Omental fat pad (tissue), 4 donors: Measurements from ENCODE around the gene PPP1R13B. TPM values are rescaled to one million over a fixed set of nuclear protein-coding genes. Genes with fewer than 3 reads are reported as not detected.
A peak's percentile ranks its signal among the peaks of the same experiment; 100 is the strongest.
"Not testable (repeated sequence)": the region's sequence is repeated elsewhere in the genome, so short reads cannot be mapped to it uniquely, and the experiment has no call there.

Experiments used
- ATAC-seq: fragments of 150-250 bp; one replicate; pipeline ENCODE4 v1.9.1; 2016; ENCODE audit warnings: mild to moderate bottlenecking, moderate library complexity; ENCODE audit not compliant: low FRiP score
- DNase-seq: peaks from one replicate; pipeline ENCODE4 v3.0.0-alpha.2; 2019; ENCODE audit warnings: low spot score
- CTCF ChIP-seq, 3 donors: fragments of 450-650 bp; IDR thresholded peaks; one replicate each; pipeline ENCODE4 v1.5.1; 2016 to 2017; ENCODE audit warnings: antibody characterized with exemption in 3 of 3, mild to moderate bottlenecking in 3 of 3, moderate library complexity in 2 of 3
- total RNA-seq, 4 donors: library from RNA; depleted of rRNA; stranded (reverse); fragments of >200 nt; gene quantifications; one replicate each; pipeline ENCODE4 v1.1.0, GENCODE V29; 2016

The PPP1R13B gene
- total RNA-seq, 4 donors from 2014 or later: 9.7 to 31.1 (median 15.0) TPM

GRCh38 chr14:103803661-103804060, 43.7 kb downstream of the PPP1R13B start:
- no peak for TF ChIP-seq CTCF (IDR thresholded peaks at IDR 0.05)
- no peak for DNase-seq
- peak; percentile 61 for ATAC-seq

DNA sequence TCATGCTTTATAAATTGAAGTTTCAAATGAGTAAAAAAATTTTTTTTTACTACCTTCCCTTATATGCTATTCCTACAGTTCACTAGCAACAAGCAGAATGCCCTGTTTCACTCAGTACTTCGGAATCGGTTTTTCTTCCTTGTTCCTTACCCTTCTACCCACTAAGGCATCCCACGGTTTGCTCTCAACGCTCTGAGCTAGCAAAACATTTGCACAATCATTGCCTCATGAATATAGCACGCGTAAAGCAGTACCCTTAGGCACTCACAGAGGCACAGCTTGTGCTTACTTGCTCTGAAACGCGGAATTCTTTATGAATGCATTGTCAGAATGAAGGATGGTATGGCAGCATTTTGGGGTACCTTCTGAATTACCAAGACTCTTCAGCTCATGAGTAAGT, 45.0 kb downstream of the PPP1R13B start:
- no peak for ATAC-seq
- TF ChIP-seq CTCF (IDR thresholded peaks at IDR 0.05): no peak
- DNase-seq: no peak

DNA sequence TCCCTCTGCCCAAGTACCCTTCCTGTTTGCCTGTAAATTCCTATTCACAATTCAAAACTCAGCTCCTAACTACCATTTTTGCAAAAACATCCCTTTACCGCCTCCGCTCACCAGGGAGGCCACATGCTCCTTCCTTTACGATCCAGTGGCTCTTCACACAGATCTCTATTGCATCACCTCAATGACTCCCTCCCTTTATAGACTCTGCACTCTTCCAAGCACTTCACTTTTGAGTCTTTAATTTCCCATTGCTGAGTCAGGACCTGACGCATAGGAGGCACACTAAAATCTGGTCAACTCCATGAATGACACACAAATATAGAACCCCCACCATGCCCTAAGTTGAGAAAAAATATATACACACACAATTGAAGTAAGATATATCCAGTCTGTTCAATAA, 45.9 kb downstream of the PPP1R13B start:
- no peak for TF ChIP-seq CTCF (IDR thresholded peaks at IDR 0.05)
- ATAC-seq (peak; percentile 32), DNase-seq (no peak)

- not testable (repeated sequence) for ATAC-seq, DNase-seq
Observed at GRCh38 chr14:103793192-103793591, 54.2 kb downstream of the PPP1R13B start.

DNA sequence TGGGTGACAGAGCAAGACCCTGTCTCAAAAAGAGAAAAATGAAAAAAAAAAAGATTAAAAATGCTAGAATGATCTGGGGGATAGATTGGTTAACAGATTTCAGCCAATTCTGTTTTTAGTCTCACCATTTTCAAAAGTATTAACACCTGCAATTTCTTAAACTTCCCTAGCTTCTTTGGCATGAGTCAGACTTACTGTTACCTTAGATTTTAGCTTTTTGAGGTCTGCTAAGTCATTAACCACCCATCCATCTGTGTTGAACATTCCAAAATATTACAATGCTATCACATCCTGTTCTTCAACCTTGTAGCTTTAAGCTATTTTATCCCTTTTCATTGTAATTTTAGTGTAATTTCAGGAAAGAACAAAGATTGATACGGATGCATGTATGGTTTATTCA, 59.3 kb downstream of the PPP1R13B start:
- DNase-seq: no peak
- no peak for TF ChIP-seq CTCF (IDR thresholded peaks at IDR 0.05)
- ATAC-seq: no peak

DNA sequence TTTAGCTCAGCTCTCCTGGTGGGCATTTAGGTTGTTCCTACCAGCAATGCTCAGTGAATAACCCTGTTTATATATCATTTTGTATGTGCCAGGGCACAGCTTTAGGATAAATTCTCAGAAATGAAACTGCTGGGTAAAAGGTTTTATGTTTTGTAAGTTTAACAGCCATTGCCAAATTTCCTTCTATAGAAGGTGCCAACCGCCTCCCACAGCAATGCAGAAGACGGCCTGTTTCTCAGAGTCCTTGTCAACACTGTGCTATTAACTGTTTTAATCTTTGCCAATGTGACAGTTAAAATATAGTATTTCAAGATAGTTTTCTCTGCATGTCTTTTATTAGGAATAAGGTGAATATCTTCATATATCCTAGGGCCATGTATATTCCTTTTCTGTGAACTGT, 65.0 kb downstream of the PPP1R13B start:
- no peak for TF ChIP-seq CTCF (IDR thresholded peaks at IDR 0.05)
- DNase-seq (no peak), ATAC-seq (no peak)

DNA sequence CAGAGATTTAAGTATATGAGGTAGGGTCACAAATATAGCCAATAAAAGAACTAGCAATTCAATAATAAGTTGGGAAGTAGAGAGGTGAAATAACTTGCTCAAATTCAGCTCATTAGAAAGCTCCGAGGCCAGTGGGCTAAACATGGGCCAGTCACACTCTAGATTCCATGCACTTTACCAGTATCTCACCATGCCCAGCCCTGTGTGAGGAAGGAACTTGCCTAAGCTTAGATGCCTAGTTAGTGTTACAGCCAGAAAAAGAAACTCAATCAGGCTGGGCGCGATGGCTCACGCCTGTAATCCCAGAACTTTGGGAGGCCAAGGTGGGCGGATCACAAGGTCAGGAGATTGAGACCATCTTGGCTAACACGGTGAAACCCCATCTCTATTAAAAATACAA, 71.1 kb downstream of the PPP1R13B start:
- ATAC-seq, DNase-seq: not testable (repeated sequence)

DNA sequence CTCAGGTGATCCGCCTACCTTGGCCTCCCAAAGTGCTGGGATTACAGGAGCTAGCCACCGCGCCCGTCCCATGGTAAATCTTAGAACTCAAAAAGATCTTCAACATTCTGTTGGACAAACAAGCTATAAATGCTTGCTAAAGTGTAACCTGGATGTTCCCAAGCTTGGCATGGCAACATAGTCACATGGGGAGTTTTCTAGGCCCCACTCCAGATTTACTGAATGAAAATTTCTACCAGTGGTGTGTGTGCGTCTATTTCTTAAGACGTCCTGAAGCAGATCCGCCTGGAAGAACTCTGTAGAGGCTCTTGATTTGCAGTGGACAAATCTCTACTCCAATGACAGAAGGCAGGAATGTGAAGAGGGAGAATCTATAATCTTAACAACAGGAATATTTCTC, 71.9 kb downstream of the PPP1R13B start:
- DNase-seq (no peak), ATAC-seq (no peak)
- no peak for TF ChIP-seq CTCF (IDR thresholded peaks at IDR 0.05)
